Adipocyte (in vitro differentiated cells): ENCODE data around the gene PRR16.

Experiments used
- DNase-seq: peaks from one replicate; pipeline ENCODE4 v3.0.0-alpha.2; 2015; ENCODE audit warnings: low read depth
- H3K27me3 ChIP-seq: replicated peaks from 2 replicates; pipeline ENCODE4 v1.7.0; 2013; ENCODE audit warnings: mild to moderate bottlenecking, low read length, moderate library complexity; ENCODE audit not compliant: control insufficient read depth, insufficient read depth
- H3K36me3 ChIP-seq: 2 replicates; pipeline ENCODE4 v1.7.0; 2013; ENCODE audit warnings: low read length, mild to moderate bottlenecking, moderate library complexity; ENCODE audit not compliant: control insufficient read depth, insufficient read depth, severe bottlenecking
- H3K4me1 ChIP-seq: 2 replicates; pipeline ENCODE4 v1.7.0; 2013; ENCODE audit warnings: mild to moderate bottlenecking, low read length, moderate library complexity; ENCODE audit not compliant: control insufficient read depth, insufficient read depth
- H3K4me3 ChIP-seq: 2 replicates; pipeline ENCODE4 v1.7.0; 2013; ENCODE audit warnings: mild to moderate bottlenecking, low read length, moderate library complexity
- H3K9ac ChIP-seq: 2 replicates; pipeline ENCODE4 v1.7.0; 2013; ENCODE audit warnings: mild to moderate bottlenecking, low read length, moderate library complexity
- H3K9me3 ChIP-seq: 2 replicates; pipeline ENCODE4 v1.7.0; 2013; ENCODE audit warnings: mild to moderate bottlenecking, low read length, moderate library complexity; ENCODE audit not compliant: control insufficient read depth

PRR16 gene

DNA sequence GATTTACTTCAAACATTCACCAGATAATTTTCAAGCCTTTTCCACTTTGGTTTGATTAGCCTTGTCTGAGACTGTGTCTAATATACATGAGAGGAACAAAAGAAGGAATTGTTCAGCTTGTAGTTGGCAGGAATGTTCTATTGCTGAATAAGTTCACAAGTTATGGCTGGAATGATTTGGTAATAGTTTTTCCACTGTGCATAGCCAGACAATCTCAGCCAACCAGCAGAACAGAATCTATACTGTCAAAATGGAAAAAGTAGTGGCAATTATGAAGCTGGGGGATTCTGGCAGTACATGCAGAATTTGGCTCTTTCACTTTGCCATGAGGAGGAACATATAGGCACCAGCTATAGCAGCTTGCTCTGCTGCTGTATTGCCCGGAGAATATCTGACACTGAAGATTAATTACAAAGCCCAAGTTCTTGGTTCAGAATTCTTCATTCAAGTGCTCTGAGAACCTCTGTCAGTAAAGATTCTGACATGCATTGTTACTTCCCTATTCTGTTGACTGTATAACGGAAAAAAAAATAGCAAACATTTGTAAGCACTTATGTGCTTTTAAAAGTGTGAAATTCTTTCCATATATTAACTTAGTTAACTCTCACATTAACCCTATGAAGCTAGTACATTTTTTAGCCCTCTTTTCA lies 150.6 kb downstream of the PRR16 start:
- Histone ChIP-seq H3K27me3 (no peaks in the 10 kb centered on the region), H3K36me3 (no peaks in the 10 kb centered on the region), H3K4me1 (peaks cover 41% of the 10 kb centered on the region), H3K9me3 (no peaks in the 10 kb centered on the region), H3K4me3 (peak overlapping the region; percentile 26), H3K9ac (peak overlapping the region; percentile 65)
- peak; percentile 89 for DNase-seq

GRCh38 chr5:120615967-120616645 lies 152.0 kb downstream of the PRR16 start:
- DNase-seq, result peak; percentile 89
- H3K9ac ChIP-seq, result peak overlapping the region; percentile 43
- peaks cover 37% of the 10 kb centered on the region for H3K4me1 ChIP-seq
- no peaks in the 10 kb centered on the region for H3K27me3 ChIP-seq
- H3K36me3 ChIP-seq, result no peaks in the 10 kb centered on the region
- no peaks in the 10 kb centered on the region for H3K9me3 ChIP-seq
- H3K4me3 ChIP-seq, result peak overlapping the region; percentile 31

- Histone ChIP-seq H3K4me1 (peaks cover 21% of the 10 kb centered on the region), H3K9me3 (no peaks in the 10 kb centered on the region), H3K36me3 (no peaks in the 10 kb centered on the region), H3K4me3 (no peak overlapping the region), H3K9ac (no peak overlapping the region), H3K27me3 (no peaks in the 10 kb centered on the region)
- no peak for DNase-seq
These were observed 157.2 kb downstream of the PRR16 start for GRCh38 chr5:120621339-120621738.

- no peaks in the 10 kb centered on the region for H3K27me3 ChIP-seq
- H3K9me3 ChIP-seq, result no peaks in the 10 kb centered on the region
- peak overlapping the region; percentile 76 for H3K9ac ChIP-seq
- H3K4me3 ChIP-seq, result peak overlapping the region; percentile 76
- no peaks in the 10 kb centered on the region for H3K36me3 ChIP-seq
- H3K4me1 ChIP-seq, result peaks cover 14% of the 10 kb centered on the region
- peak; percentile 65 for DNase-seq
These were observed 160.0 kb downstream of the PRR16 start for GRCh38 chr5:120624021-120624563.

DNA sequence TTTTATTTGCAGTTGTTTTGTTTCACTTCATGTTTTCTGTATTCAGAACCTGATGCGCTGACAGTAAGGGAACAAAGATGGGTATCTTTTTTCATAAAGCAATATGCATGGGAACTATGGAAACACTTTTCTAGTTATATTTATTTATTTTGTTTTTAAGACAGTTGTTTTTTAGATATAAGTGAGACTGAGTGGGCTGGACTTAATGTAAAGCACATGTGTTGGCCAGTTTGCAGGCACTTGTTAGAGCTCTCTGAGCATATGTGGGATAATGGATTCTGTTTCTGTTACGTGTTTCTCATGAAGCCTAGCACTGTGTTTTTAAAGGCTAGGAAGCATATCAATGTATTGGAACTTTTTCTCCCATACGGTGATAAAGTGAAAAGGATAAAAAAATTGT lies 164.1 kb downstream of the PRR16 start:
- H3K4me1 ChIP-seq, result peaks cover 14% of the 10 kb centered on the region
- no peak overlapping the region for H3K4me3 ChIP-seq
- no peaks in the 10 kb centered on the region for H3K36me3 ChIP-seq
- H3K27me3 ChIP-seq, result no peaks in the 10 kb centered on the region
- no peak overlapping the region for H3K9ac ChIP-seq
- H3K9me3 ChIP-seq, result no peaks in the 10 kb centered on the region
- no peak for DNase-seq

GRCh38 chr5:120630550-120630949 lies 166.4 kb downstream of the PRR16 start:
- no peak for DNase-seq
- no peaks in the 10 kb centered on the region for H3K4me1 ChIP-seq
- H3K9me3 ChIP-seq, result no peaks in the 10 kb centered on the region
- no peak overlapping the region for H3K4me3 ChIP-seq
- no peaks in the 10 kb centered on the region for H3K27me3 ChIP-seq
- H3K36me3 ChIP-seq, result no peaks in the 10 kb centered on the region
- no peak overlapping the region for H3K9ac ChIP-seq

DNA sequence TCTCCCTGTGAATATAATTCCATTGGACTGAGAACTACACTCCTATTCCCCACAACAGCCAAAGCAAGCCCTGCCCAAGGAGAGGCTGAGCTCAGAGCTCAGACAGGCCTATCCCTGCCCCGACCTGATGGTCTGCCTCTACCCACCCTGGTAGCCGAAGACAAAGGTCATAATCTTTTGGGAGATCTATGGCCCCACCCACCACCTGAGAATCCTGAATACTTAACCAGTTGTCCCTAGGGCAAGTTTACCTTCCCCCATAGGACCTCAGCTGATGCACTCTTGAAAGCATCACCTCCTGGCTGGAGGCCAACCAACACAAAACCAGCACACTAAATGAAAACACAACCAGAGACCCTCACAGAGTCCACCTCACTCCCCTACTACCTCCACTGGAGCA lies 167.5 kb downstream of the PRR16 start:
- Histone ChIP-seq H3K4me1 (no peaks in the 10 kb centered on the region), H3K9me3 (no peaks in the 10 kb centered on the region), H3K27me3 (no peaks in the 10 kb centered on the region), H3K36me3 (no peaks in the 10 kb centered on the region), H3K4me3 (no peak overlapping the region), H3K9ac (no peak overlapping the region)
- no peak for DNase-seq

DNA sequence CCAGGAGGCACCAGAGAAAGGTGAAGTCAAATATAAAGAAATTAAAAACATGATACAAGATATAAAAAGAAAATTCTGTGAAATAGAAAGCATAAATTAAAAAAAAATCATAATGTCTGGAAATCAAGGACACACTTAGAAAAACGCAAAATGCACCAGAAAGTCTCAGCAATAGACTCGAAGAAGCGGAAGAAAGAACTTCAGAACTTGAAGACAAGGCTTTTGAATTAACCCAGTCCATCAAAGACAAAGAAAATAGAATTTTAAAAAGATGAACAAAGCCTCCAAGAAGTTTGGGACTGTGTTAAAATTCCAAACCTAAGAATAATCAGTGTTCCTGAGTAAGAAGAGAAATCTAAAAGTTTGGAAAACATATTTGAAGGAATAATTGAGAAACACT lies 168.3 kb downstream of the PRR16 start:
- Histone ChIP-seq H3K36me3 (no peaks in the 10 kb centered on the region), H3K27me3 (no peaks in the 10 kb centered on the region), H3K4me1 (no peaks in the 10 kb centered on the region), H3K9ac (no peak overlapping the region), H3K4me3 (no peak overlapping the region), H3K9me3 (no peaks in the 10 kb centered on the region)
- DNase-seq, result no peak

DNA sequence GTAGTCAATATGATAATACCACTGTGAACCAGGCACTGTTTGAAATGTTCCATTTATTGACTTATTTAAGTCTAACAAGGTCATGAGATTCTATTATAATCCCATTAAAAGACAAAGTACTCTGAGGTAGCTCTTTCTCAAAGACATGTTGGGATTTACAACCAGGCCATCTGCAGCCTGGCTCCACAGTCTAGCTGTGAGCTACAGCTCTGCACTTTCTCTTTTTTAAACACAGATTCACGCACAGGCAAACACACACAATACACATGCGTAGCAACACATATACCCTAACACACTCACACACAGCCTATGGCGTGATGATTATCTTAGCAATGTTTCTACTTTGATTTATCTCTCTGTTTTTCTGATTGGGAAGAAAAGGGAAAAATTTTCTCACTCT lies 174.3 kb downstream of the PRR16 start:
- H3K9me3 ChIP-seq, result no peaks in the 10 kb centered on the region
- no peaks in the 10 kb centered on the region for H3K27me3 ChIP-seq
- H3K4me3 ChIP-seq, result no peak overlapping the region
- no peaks in the 10 kb centered on the region for H3K36me3 ChIP-seq
- DNase-seq, result no peak
- H3K9ac ChIP-seq, result no peak overlapping the region
- H3K4me1 ChIP-seq, result no peaks in the 10 kb centered on the region

DNA sequence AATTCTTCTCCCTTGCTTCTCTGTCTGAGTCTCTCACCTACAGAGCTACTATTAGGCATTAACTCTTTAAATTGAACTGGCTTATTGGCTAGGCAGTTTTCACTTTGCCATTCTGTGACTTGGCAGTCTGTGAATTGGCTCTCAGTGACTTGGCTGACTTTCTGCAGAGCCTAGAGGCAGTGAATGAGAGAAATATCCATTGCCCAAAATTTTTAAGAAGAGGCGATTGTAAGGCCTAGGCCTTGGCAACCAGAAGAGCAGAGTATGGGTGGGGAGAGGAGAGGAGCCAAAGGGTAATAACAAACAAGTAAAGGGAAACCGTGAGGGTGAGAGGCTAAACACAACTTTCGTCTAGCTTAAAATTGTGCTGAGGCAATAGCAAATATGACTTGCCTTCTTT lies 176.7 kb downstream of the PRR16 start:
- Histone ChIP-seq H3K4me3 (no peak overlapping the region), H3K9ac (no peak overlapping the region), H3K27me3 (no peaks in the 10 kb centered on the region), H3K9me3 (no peaks in the 10 kb centered on the region), H3K4me1 (peaks cover 4% of the 10 kb centered on the region), H3K36me3 (no peaks in the 10 kb centered on the region)
- DNase-seq, result no peak

DNA sequence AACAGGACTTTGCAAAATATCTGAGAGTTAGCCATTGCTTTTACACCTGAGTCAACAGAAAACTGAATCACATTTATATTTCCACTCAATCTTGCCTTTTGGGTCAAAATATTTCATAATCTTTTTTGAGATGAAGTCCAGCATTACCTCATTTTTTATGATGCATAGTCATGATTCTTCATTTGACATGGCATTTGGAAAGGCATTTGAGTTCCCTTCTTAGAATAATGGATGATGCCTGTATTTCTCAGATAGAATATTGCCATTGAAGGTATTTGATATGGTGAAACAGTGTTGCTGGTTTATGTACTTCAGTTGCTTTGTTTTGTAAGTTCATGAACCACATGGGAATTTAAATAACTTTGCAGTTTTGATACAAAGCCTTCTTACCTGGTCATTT lies 180.4 kb downstream of the PRR16 start:
- Histone ChIP-seq H3K4me1 (peaks cover 4% of the 10 kb centered on the region), H3K9ac (no peak overlapping the region), H3K4me3 (no peak overlapping the region), H3K36me3 (no peaks in the 10 kb centered on the region), H3K9me3 (no peaks in the 10 kb centered on the region), H3K27me3 (no peaks in the 10 kb centered on the region)
- peak; percentile 42 for DNase-seq
